Osteocyte (in vitro differentiated cells): ENCODE measurements around the gene ZBTB26. TPM values are rescaled to one million over a fixed set of nuclear protein-coding genes. Genes with fewer than 3 reads are reported as not detected.
"Not testable (repeated sequence)": the region's sequence is repeated elsewhere in the genome, so short reads cannot be mapped to it uniquely, and the experiment has no call there.

Experiments
- DNase-seq: peaks from one replicate; pipeline ENCODE4 v3.0.0; 2021; ENCODE audit warnings: mixed read lengths; ENCODE audit not compliant: unreplicated experiment; ENCODE audit errors: extremely low spot score
- H3K27ac Mint-ChIP-seq: one replicate; pipeline ENCODE4 v1.8.0; 2021; ENCODE audit warnings: mild to moderate bottlenecking, mixed read lengths; ENCODE audit not compliant: unreplicated experiment
- H3K27me3 Mint-ChIP-seq: one replicate; pipeline ENCODE4 v1.8.0; 2021; ENCODE audit warnings: mixed read lengths; ENCODE audit not compliant: unreplicated experiment
- H3K36me3 Mint-ChIP-seq: one replicate; pipeline ENCODE4 v1.8.0; 2021; ENCODE audit warnings: mixed read lengths; ENCODE audit not compliant: unreplicated experiment
- H3K4me1 Mint-ChIP-seq: one replicate; pipeline ENCODE4 v1.8.0; 2021; ENCODE audit warnings: mixed read lengths; ENCODE audit not compliant: unreplicated experiment
- H3K4me3 Mint-ChIP-seq: one replicate; pipeline ENCODE4 v1.8.0; 2021; ENCODE audit warnings: mild to moderate bottlenecking, moderate library complexity, mixed read lengths; ENCODE audit not compliant: unreplicated experiment
- H3K9me3 Mint-ChIP-seq: one replicate; pipeline ENCODE4 v1.8.0; 2021; ENCODE audit warnings: mixed read lengths; ENCODE audit not compliant: unreplicated experiment
- CTCF ChIP-seq: fragments of 200-600 bp; sonication (generic); IDR thresholded peaks from 2 replicates; pipeline ENCODE4 v1.5.0; 2021; ENCODE audit warnings: antibody characterized with exemption, mild to moderate bottlenecking, moderate library complexity
- total RNA-seq: library from RNA; stranded (reverse); gene quantifications from 2 replicates; pipeline ENCODE4 v1.2.1, GENCODE V29; 2021

Gene ZBTB26
- total RNA-seq, 1 donor from 2014 or later: 9.0 TPM

GRCh38 chr9:122912671-122912963 lies 18.7 kb downstream of the ZBTB26 start:
- Mint-ChIP-seq H3K27ac (peak overlapping the region; percentile 96), H3K27me3 (no peaks in the 10 kb centered on the region), H3K9me3 (no peaks in the 10 kb centered on the region), H3K4me1 (peaks cover 18% of the 10 kb centered on the region), H3K36me3 (peaks cover 10% of the 10 kb centered on the region), H3K4me3 (peak overlapping the region; percentile 96)
- TF ChIP-seq CTCF: no peak
- no peak for DNase-seq

DNA sequence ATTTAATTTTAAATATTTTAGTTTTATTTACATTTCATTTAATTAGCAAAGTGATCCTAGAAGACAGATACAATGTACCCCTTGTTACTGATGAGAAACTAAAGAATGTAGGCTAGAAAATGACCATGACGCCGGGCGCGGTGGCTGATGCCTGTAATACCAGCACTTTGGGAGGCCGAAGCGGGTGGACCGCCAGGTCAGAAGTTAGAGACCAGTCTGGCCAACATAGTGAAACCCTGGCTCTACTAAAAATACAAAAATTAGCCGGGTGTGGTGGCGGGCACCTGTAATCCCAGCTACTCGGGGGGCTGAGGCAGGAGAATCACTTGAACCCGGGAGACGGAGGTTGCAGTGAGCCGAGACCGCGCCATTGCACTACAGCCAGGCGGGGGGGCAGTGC lies 25.2 kb downstream of the ZBTB26 start:
- not testable (repeated sequence) for H3K4me3 Mint-ChIP-seq, H3K36me3 Mint-ChIP-seq, H3K27me3 Mint-ChIP-seq

GRCh38 chr9:122904823-122905710 lies 26.2 kb downstream of the ZBTB26 start, which contains the start of gene RC3H2:
TSS of gene RC3H2 (minus strand) at chr9:122905359. CDS start at chr9:122897509, 7,850 bp downstream.
- Mint-ChIP-seq H3K4me1 (peaks cover 36% of the 10 kb centered on the region), H3K36me3 (peaks cover 3% of the 10 kb centered on the region), H3K4me3 (peak within 1 kb of the TSS; percentile 91), H3K9me3 (no peaks in the 10 kb centered on the region), H3K27me3 (no peaks in the 10 kb centered on the region), H3K27ac (peak within 1 kb of the TSS; percentile 96)
- DNase-seq: peak; percentile 100
- no peak for TF ChIP-seq CTCF

More for the DNA sequence above, 25.2 kb downstream of the ZBTB26 start:
- peaks cover 27% of the 10 kb centered on the region for H3K4me1 Mint-ChIP-seq
- H3K9me3 Mint-ChIP-seq, DNase-seq, H3K27ac Mint-ChIP-seq: not testable (repeated sequence)

GRCh38 chr9:122904466-122904822 lies 26.9 kb downstream of the ZBTB26 start:
- Mint-ChIP-seq H3K27me3 (no peaks in the 10 kb centered on the region), H3K36me3 (peaks cover under 1% of the 10 kb centered on the region), H3K27ac (peak overlapping the region; percentile 90), H3K9me3 (no peaks in the 10 kb centered on the region), H3K4me1 (peaks cover 40% of the 10 kb centered on the region), H3K4me3 (peak overlapping the region; percentile 91)
- no peak for TF ChIP-seq CTCF
- DNase-seq: no peak

GRCh38 chr9:122900791-122901190 lies 30.5 kb downstream of the ZBTB26 start:
- Mint-ChIP-seq H3K4me1 (peaks cover 49% of the 10 kb centered on the region), H3K4me3 (no peak overlapping the region), H3K9me3 (no peaks in the 10 kb centered on the region), H3K27ac (peak overlapping the region; percentile 62), H3K36me3 (peaks cover 9% of the 10 kb centered on the region), H3K27me3 (no peaks in the 10 kb centered on the region)
- no peak for DNase-seq
- no peak for TF ChIP-seq CTCF
